CD8-positive, alpha-beta memory T cell (primary cell): ENCODE data around the gene RIMS1. TPM values are rescaled to one million over a fixed set of nuclear protein-coding genes. Genes with fewer than 3 reads are reported as not detected.

ENCODE experiments used
- CTCF ChIA-PET: fragments of 350-600 bp; sonication (Branson Sonifier 250); formaldehyde crosslinking; loops from one replicate; lab custom pipeline; 2021; ENCODE audit warnings: antibody characterized with exemption; lab: Charles Lee
- POLR2A ChIA-PET: fragments of 350-600 bp; sonication (Branson Sonifier 250); formaldehyde crosslinking; loops from one replicate; lab custom pipeline; 2021; ENCODE audit warnings: antibody characterized with exemption; lab: Charles Lee
- DNase-seq, 5 donors: peaks; one replicate each; pipeline versions ENCODE4 v3.0.0 to v3.0.0-alpha.2; 2020 to 2022; ENCODE audit warnings: mixed read lengths in 1 of 5
- H3K27ac ChIP-seq: one replicate; pipeline ENCODE4 v1.7.0; 2013; ENCODE audit warnings: low read depth, mild to moderate bottlenecking, low read length, moderate library complexity
- H3K27me3 ChIP-seq: 2 replicates; pipeline ENCODE4 v1.7.0; 2013; ENCODE audit warnings: low read length, mild to moderate bottlenecking; ENCODE audit not compliant: insufficient read depth, poor library complexity, severe bottlenecking
- H3K36me3 ChIP-seq: 2 replicates; pipeline ENCODE4 v1.7.0; 2013; ENCODE audit warnings: mild to moderate bottlenecking, low read length, moderate library complexity; ENCODE audit not compliant: insufficient read depth
- H3K4me1 ChIP-seq: 2 replicates; pipeline ENCODE4 v1.7.0; 2013; ENCODE audit warnings: mild to moderate bottlenecking, low read length, moderate library complexity; ENCODE audit not compliant: insufficient read depth
- H3K4me3 ChIP-seq: 2 replicates; pipeline ENCODE4 v1.7.0; 2013; ENCODE audit warnings: mild to moderate bottlenecking, low read length
- H3K9me3 ChIP-seq: 2 replicates; pipeline ENCODE4 v1.7.0; 2013; ENCODE audit warnings: mild to moderate bottlenecking, low read length
- H3K27ac Mint-ChIP-seq, 8 donors: one replicate each; pipeline ENCODE4 v1.8.0; 2020 to 2021; ENCODE audit warnings: mixed read lengths in 8 of 8, mild to moderate bottlenecking in 6 of 8, inconsistent platforms in 3 of 8, moderate library complexity in 3 of 8
- H3K27me3 Mint-ChIP-seq, 2 donors: one replicate each; pipeline ENCODE4 v1.8.0; 2020 to 2021; ENCODE audit warnings: mixed read lengths in 2 of 2, mild to moderate bottlenecking in 1 of 2, moderate library complexity in 1 of 2
- H3K36me3 Mint-ChIP-seq, 3 donors: one replicate each; pipeline ENCODE4 v1.8.0; 2020 to 2021; ENCODE audit warnings: mixed read lengths in 3 of 3, inconsistent platforms in 1 of 3, mild to moderate bottlenecking in 1 of 3
- H3K4me1 Mint-ChIP-seq, 3 donors: one replicate each; pipeline ENCODE4 v1.8.0; 2020 to 2021; ENCODE audit warnings: mixed read lengths in 3 of 3, inconsistent platforms in 1 of 3, mild to moderate bottlenecking in 1 of 3
- H3K4me3 Mint-ChIP-seq, 7 donors: one replicate each; pipeline ENCODE4 v1.8.0; 2020 to 2021; ENCODE audit warnings: mixed read lengths in 7 of 7, mild to moderate bottlenecking in 6 of 7, moderate library complexity in 4 of 7, inconsistent platforms in 2 of 7
- H3K9me3 Mint-ChIP-seq, 5 donors: one replicate each; pipeline ENCODE4 v1.8.0; 2020 to 2022; ENCODE audit warnings: mixed read lengths in 5 of 5, mild to moderate bottlenecking in 3 of 5, moderate library complexity in 2 of 5, inconsistent platforms in 1 of 5
- polyA plus RNA-seq: library from polyadenylated mRNA; unstranded; fragments of 300-500 nt; fragmentation: Illumina TruSeq; gene quantifications from one replicate; pipeline ENCODE4 v1.2.3, GENCODE V29; 2021
- total RNA-seq, 2 experiments: library from RNA; stranded (reverse); gene quantifications; one replicate each; pipeline ENCODE4 v1.2.3, GENCODE V29; 2021

The RIMS1 gene
- total and polyA plus RNA-seq, 3 experiments from 2014 or later = not detected

DNA sequence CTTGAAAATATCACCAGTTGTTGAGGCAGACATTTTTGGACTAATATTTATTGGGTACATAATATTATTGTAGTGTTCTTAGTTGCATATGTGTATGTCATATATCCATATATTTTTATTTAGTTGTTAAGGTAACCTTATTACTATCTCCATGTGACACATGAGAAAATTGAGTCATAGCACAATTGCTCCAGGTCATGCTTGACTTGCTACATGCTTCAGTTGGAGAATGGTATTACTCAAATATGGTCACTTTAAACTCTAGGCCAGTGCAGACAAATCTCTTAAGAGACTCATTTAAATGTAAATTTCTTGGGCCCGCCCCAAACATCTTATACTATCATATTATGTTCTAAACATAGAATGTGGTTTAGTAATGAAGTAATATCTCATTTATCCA is 246.1 kb downstream of the RIMS1 start:
- Histone ChIP-seq H3K36me3 (no peaks in the 10 kb centered on the region), H3K27me3 (no peaks in the 10 kb centered on the region), H3K4me1 (no peaks in the 10 kb centered on the region), H3K9me3 (no peaks in the 10 kb centered on the region), H3K4me3 (no peak overlapping the region), H3K27ac (no peak overlapping the region)
- Mint-ChIP-seq H3K27me3 (no peaks in the 10 kb centered on the region), H3K4me1 (no peaks in the 10 kb centered on the region), H3K4me3 (no peak overlapping the region), H3K27ac (no peak overlapping the region), H3K9me3 (peaks cover 0 to 1% (median 0%) of the 10 kb centered on the region in 5 donors), H3K36me3 (no peaks in the 10 kb centered on the region)
- DNase-seq = no peak
- ChIA-PET CTCF (no interaction called here), POLR2A (no interaction called here)

DNA sequence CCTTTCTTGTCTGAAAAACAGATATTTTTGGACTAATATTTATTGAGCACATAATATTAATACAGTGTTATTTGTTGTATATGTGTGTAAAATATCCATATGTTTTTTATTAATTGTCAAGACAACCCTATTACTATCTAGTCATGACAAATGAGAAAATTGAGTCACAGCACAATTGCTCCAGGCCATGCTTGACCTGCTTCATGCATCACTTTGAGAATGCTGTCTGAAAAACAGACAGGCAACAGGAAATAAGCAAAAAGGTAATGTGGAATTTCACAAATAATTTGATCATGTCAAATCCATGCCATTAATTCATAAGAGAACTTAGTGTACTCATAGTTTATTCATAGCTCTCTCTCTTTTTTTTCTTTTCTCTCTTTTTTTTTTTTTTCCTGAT is 246.5 kb downstream of the RIMS1 start:
- Mint-ChIP-seq H3K27ac (no peak overlapping the region), H3K36me3 (no peaks in the 10 kb centered on the region), H3K27me3 (no peaks in the 10 kb centered on the region), H3K9me3 (peaks cover 0 to 1% (median 0%) of the 10 kb centered on the region in 5 donors), H3K4me1 (no peaks in the 10 kb centered on the region), H3K4me3 (no peak overlapping the region)
- DNase-seq = no peak
- Histone ChIP-seq H3K27me3 (no peaks in the 10 kb centered on the region), H3K27ac (no peak overlapping the region), H3K36me3 (no peaks in the 10 kb centered on the region), H3K4me3 (no peak overlapping the region), H3K4me1 (no peaks in the 10 kb centered on the region), H3K9me3 (no peaks in the 10 kb centered on the region)
- ChIA-PET POLR2A (no interaction called here), CTCF (no interaction called here)

DNA sequence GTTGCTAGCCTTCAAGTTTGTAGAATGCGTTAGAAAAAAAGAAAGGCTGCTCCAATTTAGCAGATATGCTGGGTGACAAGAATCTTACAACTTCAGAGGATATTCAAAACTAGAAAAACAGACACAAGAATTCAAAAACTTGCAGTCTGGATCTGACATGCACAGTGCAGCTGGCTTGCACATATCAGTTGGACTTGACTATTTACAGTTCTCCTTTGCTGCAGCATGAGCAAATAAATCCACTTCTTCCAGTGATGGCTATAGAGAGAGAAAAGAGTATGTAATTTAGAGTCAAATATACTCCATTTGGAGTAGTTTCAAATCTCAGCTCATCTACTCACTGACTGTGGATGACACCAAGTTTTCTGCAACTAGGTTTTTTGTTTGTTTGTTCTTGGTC is 247.0 kb downstream of the RIMS1 start:
- no peak overlapping the region for H3K4me3 Mint-ChIP-seq
- no peaks in the 10 kb centered on the region for H3K9me3 ChIP-seq
- H3K36me3 ChIP-seq = no peaks in the 10 kb centered on the region
- H3K9me3 Mint-ChIP-seq = peaks cover 0 to 1% (median 0%) of the 10 kb centered on the region in 5 donors
- POLR2A ChIA-PET = no interaction called here
- no peak for DNase-seq
- no peak overlapping the region for H3K27ac ChIP-seq
- no peaks in the 10 kb centered on the region for H3K4me1 Mint-ChIP-seq
- CTCF ChIA-PET = no interaction called here
- H3K27ac Mint-ChIP-seq = no peak overlapping the region
- H3K4me1 ChIP-seq = no peaks in the 10 kb centered on the region
- no peaks in the 10 kb centered on the region for H3K36me3 Mint-ChIP-seq
- H3K27me3 ChIP-seq = no peaks in the 10 kb centered on the region
- no peak overlapping the region for H3K4me3 ChIP-seq
- no peaks in the 10 kb centered on the region for H3K27me3 Mint-ChIP-seq

DNA sequence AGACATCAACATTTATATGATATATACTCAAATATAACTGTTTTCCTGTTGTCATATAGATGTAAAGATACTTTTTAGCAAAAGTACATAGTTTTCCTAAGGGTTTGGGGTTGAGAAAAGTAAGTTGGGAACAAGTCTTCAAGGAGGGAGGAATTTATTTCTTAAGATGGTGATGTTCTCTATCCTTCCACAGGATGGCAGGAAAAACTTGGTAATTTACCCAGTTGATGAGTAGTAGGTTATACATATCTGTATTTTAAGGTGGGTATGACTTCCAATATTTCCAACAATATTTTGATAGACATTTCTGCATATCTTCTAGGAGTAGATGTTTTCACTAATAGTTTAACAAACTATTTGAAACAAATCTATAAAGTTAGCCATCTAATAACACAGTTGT is 254.4 kb downstream of the RIMS1 start:
- Mint-ChIP-seq H3K9me3 (peaks cover 0 to 17% (median 3%) of the 10 kb centered on the region in 5 donors), H3K4me1 (no peaks in the 10 kb centered on the region), H3K27me3 (no peaks in the 10 kb centered on the region), H3K4me3 (no peak overlapping the region), H3K27ac (no peak overlapping the region), H3K36me3 (peaks cover 0 to 2% (median 0%) of the 10 kb centered on the region in 3 donors)
- Histone ChIP-seq H3K4me3 (no peak overlapping the region), H3K27me3 (no peaks in the 10 kb centered on the region), H3K27ac (no peak overlapping the region), H3K4me1 (no peaks in the 10 kb centered on the region), H3K9me3 (no peaks in the 10 kb centered on the region), H3K36me3 (no peaks in the 10 kb centered on the region)
- DNase-seq = no peak
- CTCF ChIA-PET = no interaction called here
- POLR2A ChIA-PET = no interaction called here

DNA sequence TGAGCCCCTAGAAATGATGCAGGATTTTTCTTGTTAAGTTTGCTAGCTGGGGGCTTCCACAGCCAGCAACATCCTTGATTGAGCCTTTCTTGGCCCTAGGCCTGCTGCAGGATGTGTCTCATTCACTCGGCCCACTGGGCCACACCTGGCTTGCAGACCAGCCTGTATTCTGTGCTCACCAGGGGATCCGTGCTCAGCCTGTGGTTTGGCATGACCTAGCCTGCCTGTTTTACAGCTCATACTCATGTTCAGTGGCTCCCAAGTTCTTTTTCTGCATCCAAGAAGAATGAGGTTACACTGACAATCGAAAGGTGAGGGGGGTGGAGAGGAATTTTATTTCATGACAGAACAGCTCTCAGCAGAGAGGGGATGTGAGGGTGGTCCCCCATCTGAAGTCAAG is 263.4 kb downstream of the RIMS1 start:
- Histone ChIP-seq H3K4me3 (no peak overlapping the region), H3K36me3 (no peaks in the 10 kb centered on the region), H3K27ac (no peak overlapping the region), H3K9me3 (no peaks in the 10 kb centered on the region), H3K4me1 (no peaks in the 10 kb centered on the region), H3K27me3 (no peaks in the 10 kb centered on the region)
- H3K9me3 Mint-ChIP-seq = peaks cover 0 to 20% (median 3%) of the 10 kb centered on the region in 5 donors
- DNase-seq = no peak
- CTCF ChIA-PET = no interaction called here
- no peaks in the 10 kb centered on the region for H3K4me1 Mint-ChIP-seq
- peaks cover 0 to 2% (median 0%) of the 10 kb centered on the region in 3 donors for H3K36me3 Mint-ChIP-seq
- POLR2A ChIA-PET = no interaction called here
- H3K27me3 Mint-ChIP-seq = no peaks in the 10 kb centered on the region
- H3K4me3 Mint-ChIP-seq = no peak overlapping the region
- no peak overlapping the region for H3K27ac Mint-ChIP-seq

DNA sequence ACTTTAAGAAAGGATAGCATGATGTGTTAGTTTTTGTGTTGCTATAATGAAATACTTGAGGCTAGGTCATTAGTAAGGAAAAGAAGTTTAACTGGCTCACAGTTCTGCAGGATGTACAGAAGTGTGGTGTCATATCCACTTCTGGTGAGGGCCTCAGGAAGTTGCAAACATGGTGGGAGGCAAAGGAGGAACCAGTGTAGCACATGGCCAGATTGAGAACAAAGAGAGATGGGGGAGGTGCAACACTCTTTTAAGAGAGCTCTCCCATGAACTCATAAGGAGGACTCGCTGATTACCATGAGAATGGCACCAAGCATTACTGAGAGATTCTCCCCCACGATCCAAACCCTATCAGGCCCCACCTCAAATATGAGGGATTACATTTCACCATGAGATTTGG is 265.4 kb downstream of the RIMS1 start:
- ChIA-PET POLR2A (no interaction called here), CTCF (no interaction called here)
- no peaks in the 10 kb centered on the region for H3K4me1 ChIP-seq
- Mint-ChIP-seq H3K9me3 (peaks cover 0 to 10% (median 1%) of the 10 kb centered on the region in 5 donors), H3K4me3 (no peak overlapping the region), H3K4me1 (no peaks in the 10 kb centered on the region), H3K36me3 (no peaks in the 10 kb centered on the region), H3K27ac (no peak overlapping the region), H3K27me3 (no peaks in the 10 kb centered on the region)
- no peaks in the 10 kb centered on the region for H3K36me3 ChIP-seq
- H3K4me3 ChIP-seq = no peak overlapping the region
- no peaks in the 10 kb centered on the region for H3K9me3 ChIP-seq
- no peaks in the 10 kb centered on the region for H3K27me3 ChIP-seq
- no peak overlapping the region for H3K27ac ChIP-seq
- no peak for DNase-seq

DNA sequence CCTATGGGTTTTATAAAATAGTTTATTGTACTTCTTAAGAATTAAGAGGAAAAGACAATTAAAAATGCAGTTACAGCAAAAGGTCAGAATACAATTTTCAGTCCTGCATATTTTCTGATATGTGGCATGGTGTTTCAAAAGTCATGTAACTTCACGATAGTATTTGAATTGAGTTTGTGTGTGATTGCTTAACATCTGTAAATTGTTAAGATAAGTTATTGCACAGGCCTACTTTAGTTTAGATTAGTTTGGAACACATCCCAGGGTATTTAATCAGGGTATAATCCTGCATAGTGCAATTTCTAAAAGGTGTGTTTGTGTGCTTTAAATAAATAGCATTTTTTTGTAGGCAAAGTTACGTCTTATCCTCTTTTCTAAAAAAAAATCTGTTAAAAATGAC is 289.6 kb downstream of the RIMS1 start:
- Histone ChIP-seq H3K36me3 (no peaks in the 10 kb centered on the region), H3K9me3 (no peaks in the 10 kb centered on the region), H3K4me3 (no peak overlapping the region), H3K4me1 (no peaks in the 10 kb centered on the region), H3K27ac (no peak overlapping the region), H3K27me3 (peaks cover 3% of the 10 kb centered on the region)
- Mint-ChIP-seq H3K27ac (no peak overlapping the region), H3K4me3 (no peak overlapping the region), H3K4me1 (no peaks in the 10 kb centered on the region), H3K27me3 (peaks cover under 1 to 9% of the 10 kb centered on the region in 2 donors), H3K9me3 (peaks cover 0 to 7% (median 0%) of the 10 kb centered on the region in 5 donors), H3K36me3 (no peaks in the 10 kb centered on the region)
- ChIA-PET POLR2A (no interaction called here), CTCF (no interaction called here)
- no peak for DNase-seq

DNA sequence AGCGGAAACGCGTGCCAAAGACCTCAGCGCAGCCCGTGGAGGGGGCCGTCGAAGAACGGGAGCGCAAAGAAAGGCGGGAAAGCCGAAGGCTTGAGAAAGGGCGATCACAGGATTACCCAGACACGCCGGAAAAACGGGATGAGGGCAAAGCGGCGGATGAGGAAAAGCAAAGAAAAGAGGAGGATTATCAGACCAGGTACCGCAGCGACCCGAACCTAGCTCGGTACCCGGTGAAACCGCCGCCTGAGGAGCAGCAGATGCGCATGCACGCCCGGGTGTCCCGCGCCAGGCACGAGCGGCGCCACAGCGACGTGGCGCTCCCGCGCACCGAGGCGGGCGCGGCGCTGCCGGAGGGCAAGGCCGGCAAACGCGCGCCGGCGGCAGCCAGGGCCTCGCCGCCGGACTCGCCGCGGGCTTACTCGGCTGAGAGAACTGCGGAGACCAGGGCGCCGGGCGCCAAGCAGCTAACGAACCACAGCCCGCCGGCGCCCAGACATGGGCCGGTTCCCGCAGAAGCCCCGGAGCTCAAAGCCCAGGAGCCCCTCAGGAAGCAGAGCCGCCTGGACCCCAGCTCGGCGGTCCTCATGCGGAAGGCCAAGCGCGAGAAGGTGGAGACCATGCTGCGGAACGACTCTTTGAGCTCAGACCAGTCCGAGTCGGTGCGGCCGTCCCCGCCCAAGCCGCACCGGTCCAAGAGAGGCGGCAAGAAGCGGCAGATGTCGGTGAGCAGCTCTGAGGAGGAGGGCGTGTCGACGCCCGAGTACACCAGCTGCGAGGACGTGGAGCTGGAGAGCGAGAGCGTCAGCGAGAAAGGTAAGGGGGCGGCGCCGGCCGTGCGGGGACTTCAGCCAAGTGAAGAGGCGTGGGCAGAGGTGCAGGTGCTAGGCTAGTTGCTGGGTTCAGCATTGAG is 296.2 kb downstream of the RIMS1 start:
- H3K9me3 Mint-ChIP-seq = peaks cover 4 to 22% (median 7%) of the 10 kb centered on the region in 5 donors
- no peaks in the 10 kb centered on the region for H3K4me1 ChIP-seq
- peaks cover 0 to 5% (median 4%) of the 10 kb centered on the region in 3 donors for H3K4me1 Mint-ChIP-seq
- CTCF ChIA-PET = no interaction called here
- H3K27ac ChIP-seq = no peak overlapping the region
- H3K36me3 Mint-ChIP-seq = peaks cover 0 to 4% (median 3%) of the 10 kb centered on the region in 3 donors
- peaks cover 15 to 42% of the 10 kb centered on the region in 2 donors for H3K27me3 Mint-ChIP-seq
- no peaks in the 10 kb centered on the region for H3K9me3 ChIP-seq
- POLR2A ChIA-PET = no interaction called here
- H3K27ac Mint-ChIP-seq = peak overlapping the region in 1 of 8 donors; percentile 22
- no peak overlapping the region for H3K4me3 Mint-ChIP-seq
- no peak for DNase-seq
- H3K4me3 ChIP-seq = no peak overlapping the region
- H3K27me3 ChIP-seq = peaks cover 4% of the 10 kb centered on the region
- no peaks in the 10 kb centered on the region for H3K36me3 ChIP-seq
